ENCODE measurements around the gene ATRNL1. TPM values are rescaled to one million over a fixed set of nuclear protein-coding genes. Genes with fewer than 3 reads are reported as not detected.

Gene ATRNL1
- total and polyA plus RNA-seq, 7 experiments from 2014 or later = 0.46 to 1.0 TPM; not detected in 5

- ATAC-seq = no peak
- intact Hi-C loops (cut with micrococcal nuclease) = no loop called here
- Histone ChIP-seq H3K36me3 (ENCODE audit: control insufficient read depth in 2 of 3, insufficient read depth in 3 of 3, low read length in 3 of 3) (no peaks in the 10 kb centered on the region), H3K27ac (ENCODE audit: low read depth, low read length) (no peak overlapping the region), H3K4me3 (ENCODE audit: low read length) (no peak overlapping the region), H3K4me1 (ENCODE audit: control insufficient read depth in 2 of 2, insufficient read depth in 2 of 2, low read length in 2 of 2) (no peaks in the 10 kb centered on the region), H3K27me3 (ENCODE audit: control insufficient read depth in 2 of 2, insufficient read depth in 2 of 2, low read length in 2 of 2) (no peaks in the 10 kb centered on the region), H3K9me3 (ENCODE audit: control insufficient read depth in 2 of 3, low read length in 3 of 3) (no peaks in the 10 kb centered on the region)
- DNase-seq = no peak
- Mint-ChIP-seq H3K27ac (no peak overlapping the region), H3K9me3 (peaks cover 0 to 6% (median 0%) of the 10 kb centered on the region in 11 donors), H3K4me1 (no peaks in the 10 kb centered on the region), H3K27me3 (no peaks in the 10 kb centered on the region), H3K36me3 (no peaks in the 10 kb centered on the region), H3K4me3 (no peak overlapping the region)
- ChIA-PET POLR2A (no interaction called here), CTCF (no interaction called here)
Measured at GRCh38 chr10:115654961-115655360, 561.8 kb downstream of the ATRNL1 start.

- Mint-ChIP-seq H3K4me3 (no peak overlapping the region), H3K9me3 (peaks cover 0 to 6% (median 0%) of the 10 kb centered on the region in 11 donors), H3K27me3 (no peaks in the 10 kb centered on the region), H3K36me3 (no peaks in the 10 kb centered on the region), H3K27ac (no peak overlapping the region), H3K4me1 (no peaks in the 10 kb centered on the region)
- ChIA-PET POLR2A (no interaction called here), CTCF (no interaction called here)
- DNase-seq (no peak), ATAC-seq (no peak)
- Histone ChIP-seq H3K27me3 (ENCODE audit: control insufficient read depth in 2 of 2, insufficient read depth in 2 of 2, low read length in 2 of 2) (no peaks in the 10 kb centered on the region), H3K36me3 (ENCODE audit: control insufficient read depth in 2 of 3, insufficient read depth in 3 of 3, low read length in 3 of 3) (no peaks in the 10 kb centered on the region), H3K27ac (ENCODE audit: low read depth, low read length) (no peak overlapping the region), H3K4me1 (ENCODE audit: control insufficient read depth in 2 of 2, insufficient read depth in 2 of 2, low read length in 2 of 2) (no peaks in the 10 kb centered on the region), H3K9me3 (ENCODE audit: control insufficient read depth in 2 of 3, low read length in 3 of 3) (no peaks in the 10 kb centered on the region), H3K4me3 (ENCODE audit: low read length) (no peak overlapping the region)
- intact Hi-C loops (cut with micrococcal nuclease) = no loop called here
Measured at GRCh38 chr10:115657161-115657860, 564.1 kb downstream of the ATRNL1 start.

- intact Hi-C loops (cut with micrococcal nuclease) = no loop called here
- Mint-ChIP-seq H3K9me3 (peaks cover 0 to 8% (median 0%) of the 10 kb centered on the region in 11 donors), H3K36me3 (no peaks in the 10 kb centered on the region), H3K27me3 (no peaks in the 10 kb centered on the region), H3K4me3 (no peak overlapping the region), H3K4me1 (no peaks in the 10 kb centered on the region), H3K27ac (no peak overlapping the region)
- no peaks in the 10 kb centered on the region for H3K9me3 ChIP-seq (ENCODE audit: control insufficient read depth in 2 of 3, low read length in 3 of 3)
- H3K4me3 ChIP-seq (ENCODE audit: low read length) = no peak overlapping the region
- H3K4me1 ChIP-seq (ENCODE audit: control insufficient read depth in 2 of 2, insufficient read depth in 2 of 2, low read length in 2 of 2) = no peaks in the 10 kb centered on the region
- ChIA-PET CTCF (no interaction called here), POLR2A (no interaction called here)
- no peaks in the 10 kb centered on the region for H3K36me3 ChIP-seq (ENCODE audit: control insufficient read depth in 2 of 3, insufficient read depth in 3 of 3, low read length in 3 of 3)
- H3K27me3 ChIP-seq (ENCODE audit: control insufficient read depth in 2 of 2, insufficient read depth in 2 of 2, low read length in 2 of 2) = no peaks in the 10 kb centered on the region
- no peak for ATAC-seq
- no peak overlapping the region for H3K27ac ChIP-seq (ENCODE audit: low read depth, low read length)
- no peak for DNase-seq
Measured at GRCh38 chr10:115659616-115660015, 566.5 kb downstream of the ATRNL1 start.

GRCh38 chr10:115660391-115660790 lies 567.2 kb downstream of the ATRNL1 start:
- Histone ChIP-seq H3K4me1 (ENCODE audit: control insufficient read depth in 2 of 2, insufficient read depth in 2 of 2, low read length in 2 of 2) (no peaks in the 10 kb centered on the region), H3K27ac (ENCODE audit: low read depth, low read length) (no peak overlapping the region), H3K9me3 (ENCODE audit: control insufficient read depth in 2 of 3, low read length in 3 of 3) (no peaks in the 10 kb centered on the region), H3K36me3 (ENCODE audit: control insufficient read depth in 2 of 3, insufficient read depth in 3 of 3, low read length in 3 of 3) (no peaks in the 10 kb centered on the region), H3K4me3 (ENCODE audit: low read length) (no peak overlapping the region), H3K27me3 (ENCODE audit: control insufficient read depth in 2 of 2, insufficient read depth in 2 of 2, low read length in 2 of 2) (no peaks in the 10 kb centered on the region)
- Mint-ChIP-seq H3K27me3 (no peaks in the 10 kb centered on the region), H3K4me1 (no peaks in the 10 kb centered on the region), H3K36me3 (no peaks in the 10 kb centered on the region), H3K9me3 (peaks cover 0 to 5% (median 0%) of the 10 kb centered on the region in 11 donors), H3K4me3 (no peak overlapping the region), H3K27ac (no peak overlapping the region)
- POLR2A ChIA-PET = no interaction called here
- intact Hi-C loops (cut with micrococcal nuclease) = no loop called here
- CTCF ChIA-PET = no interaction called here
- ATAC-seq = no peak
- DNase-seq = no peak

- DNase-seq (no peak), ATAC-seq (no peak)
- Mint-ChIP-seq H3K36me3 (no peaks in the 10 kb centered on the region), H3K4me1 (no peaks in the 10 kb centered on the region), H3K27me3 (no peaks in the 10 kb centered on the region), H3K9me3 (peaks cover 0 to 8% (median 0%) of the 10 kb centered on the region in 11 donors), H3K27ac (no peak overlapping the region), H3K4me3 (no peak overlapping the region)
- ChIA-PET CTCF (no interaction called here), POLR2A (no interaction called here)
- no peaks in the 10 kb centered on the region for H3K4me1 ChIP-seq (ENCODE audit: control insufficient read depth in 2 of 2, insufficient read depth in 2 of 2, low read length in 2 of 2)
- H3K27me3 ChIP-seq (ENCODE audit: control insufficient read depth in 2 of 2, insufficient read depth in 2 of 2, low read length in 2 of 2) = no peaks in the 10 kb centered on the region
- H3K9me3 ChIP-seq (ENCODE audit: control insufficient read depth in 2 of 3, low read length in 3 of 3) = no peaks in the 10 kb centered on the region
- no peaks in the 10 kb centered on the region for H3K36me3 ChIP-seq (ENCODE audit: control insufficient read depth in 2 of 3, insufficient read depth in 3 of 3, low read length in 3 of 3)
- intact Hi-C loops (cut with micrococcal nuclease) = no loop called here
- no peak overlapping the region for H3K27ac ChIP-seq (ENCODE audit: low read depth, low read length)
- no peak overlapping the region for H3K4me3 ChIP-seq (ENCODE audit: low read length)
Measured at GRCh38 chr10:115662422-115662821, 569.3 kb downstream of the ATRNL1 start.

GRCh38 chr10:115665549-115665948 lies 572.4 kb downstream of the ATRNL1 start:
- no peak overlapping the region for H3K4me3 ChIP-seq (ENCODE audit: low read length)
- no peaks in the 10 kb centered on the region for H3K27me3 ChIP-seq (ENCODE audit: control insufficient read depth in 2 of 2, insufficient read depth in 2 of 2, low read length in 2 of 2)
- Mint-ChIP-seq H3K27ac (no peak overlapping the region), H3K9me3 (peaks cover 0 to 8% (median 0%) of the 10 kb centered on the region in 11 donors), H3K4me1 (no peaks in the 10 kb centered on the region), H3K27me3 (no peaks in the 10 kb centered on the region), H3K4me3 (no peak overlapping the region), H3K36me3 (no peaks in the 10 kb centered on the region)
- ChIA-PET POLR2A (no interaction called here), CTCF (no interaction called here)
- H3K36me3 ChIP-seq (ENCODE audit: control insufficient read depth in 2 of 3, insufficient read depth in 3 of 3, low read length in 3 of 3) = no peaks in the 10 kb centered on the region
- ATAC-seq = no peak
- H3K27ac ChIP-seq (ENCODE audit: low read depth, low read length) = no peak overlapping the region
- no peaks in the 10 kb centered on the region for H3K9me3 ChIP-seq (ENCODE audit: control insufficient read depth in 2 of 3, low read length in 3 of 3)
- no peaks in the 10 kb centered on the region for H3K4me1 ChIP-seq (ENCODE audit: control insufficient read depth in 2 of 2, insufficient read depth in 2 of 2, low read length in 2 of 2)
- intact Hi-C loops (cut with micrococcal nuclease) = no loop called here
- DNase-seq = no peak

- no peaks in the 10 kb centered on the region for H3K27me3 Mint-ChIP-seq
- no peak overlapping the region for H3K4me3 Mint-ChIP-seq
- ATAC-seq = no peak
- peaks cover 0 to 6% (median 0%) of the 10 kb centered on the region in 11 donors for H3K9me3 Mint-ChIP-seq
- H3K36me3 Mint-ChIP-seq = no peaks in the 10 kb centered on the region
- Histone ChIP-seq H3K27ac (ENCODE audit: low read depth, low read length) (no peak overlapping the region), H3K4me1 (ENCODE audit: control insufficient read depth in 2 of 2, insufficient read depth in 2 of 2, low read length in 2 of 2) (no peaks in the 10 kb centered on the region), H3K9me3 (ENCODE audit: control insufficient read depth in 2 of 3, low read length in 3 of 3) (no peaks in the 10 kb centered on the region), H3K4me3 (ENCODE audit: low read length) (no peak overlapping the region), H3K36me3 (ENCODE audit: control insufficient read depth in 2 of 3, insufficient read depth in 3 of 3, low read length in 3 of 3) (no peaks in the 10 kb centered on the region), H3K27me3 (ENCODE audit: control insufficient read depth in 2 of 2, insufficient read depth in 2 of 2, low read length in 2 of 2) (no peaks in the 10 kb centered on the region)
- CTCF ChIA-PET = no interaction called here
- no peaks in the 10 kb centered on the region for H3K4me1 Mint-ChIP-seq
- POLR2A ChIA-PET = no interaction called here
- H3K27ac Mint-ChIP-seq = no peak overlapping the region
- no peak for DNase-seq
- intact Hi-C loops (cut with micrococcal nuclease) = no loop called here
Measured at GRCh38 chr10:115674496-115674895, 581.3 kb downstream of the ATRNL1 start.
